ENCODE measurements around the gene NAA20. TPM values are rescaled to one million over a fixed set of nuclear protein-coding genes. Genes with fewer than 3 reads are reported as not detected.

Gene NAA20
- total RNA-seq, 2 donors from 2014 or later: 33.9 to 48.5 TPM

DNA sequence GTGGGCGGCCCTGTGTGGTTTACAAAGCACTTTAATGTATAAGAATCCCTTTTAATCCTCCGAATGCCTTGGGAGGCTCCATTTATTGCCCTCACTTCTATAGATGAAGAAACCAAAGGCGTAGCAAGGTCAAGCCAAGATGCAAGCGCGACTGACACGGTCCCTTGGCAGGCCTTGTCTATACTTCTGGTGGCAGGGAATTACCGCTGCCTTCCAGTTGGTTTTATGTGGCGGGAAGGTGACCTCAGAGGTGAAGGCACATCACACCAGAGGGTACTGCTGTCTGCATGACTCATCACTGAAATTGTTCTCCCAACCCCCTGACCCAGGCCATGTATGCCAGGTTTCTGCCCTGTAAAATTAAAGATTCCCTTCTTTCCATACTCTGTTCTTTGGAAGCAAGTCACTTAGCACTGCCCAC is 36.1 kb upstream of the NAA20 start:
- no peak for DNase-seq (ENCODE audit: low spot score)
- intact Hi-C loops (cut with DNase I): no loop called here
- H3K4me1 ChIP-seq (replicated peaks): no peaks in the 10 kb centered on the region
- H3K9me3 ChIP-seq: no peaks in the 10 kb centered on the region
- no peaks in the 10 kb centered on the region for H3K27me3 ChIP-seq (replicated peaks; ENCODE audit: insufficient read depth)
- TF ChIP-seq, protein P1, sequence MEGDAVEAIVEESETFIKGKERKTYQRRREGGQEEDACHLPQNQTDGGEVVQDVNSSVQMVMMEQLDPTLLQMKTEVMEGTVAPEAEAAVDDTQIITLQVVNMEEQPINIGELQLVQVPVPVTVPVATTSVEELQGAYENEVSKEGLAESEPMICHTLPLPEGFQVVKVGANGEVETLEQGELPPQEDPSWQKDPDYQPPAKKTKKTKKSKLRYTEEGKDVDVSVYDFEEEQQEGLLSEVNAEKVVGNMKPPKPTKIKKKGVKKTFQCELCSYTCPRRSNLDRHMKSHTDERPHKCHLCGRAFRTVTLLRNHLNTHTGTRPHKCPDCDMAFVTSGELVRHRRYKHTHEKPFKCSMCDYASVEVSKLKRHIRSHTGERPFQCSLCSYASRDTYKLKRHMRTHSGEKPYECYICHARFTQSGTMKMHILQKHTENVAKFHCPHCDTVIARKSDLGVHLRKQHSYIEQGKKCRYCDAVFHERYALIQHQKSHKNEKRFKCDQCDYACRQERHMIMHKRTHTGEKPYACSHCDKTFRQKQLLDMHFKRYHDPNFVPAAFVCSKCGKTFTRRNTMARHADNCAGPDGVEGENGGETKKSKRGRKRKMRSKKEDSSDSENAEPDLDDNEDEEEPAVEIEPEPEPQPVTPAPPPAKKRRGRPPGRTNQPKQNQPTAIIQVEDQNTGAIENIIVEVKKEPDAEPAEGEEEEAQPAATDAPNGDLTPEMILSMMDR (IDR thresholded peaks at IDR 0.05): no peak
- TF ChIP-seq POLR2AphosphoS5 (IDR thresholded peaks at IDR 0.05): no peak
- TF ChIP-seq POLR2A (IDR thresholded peaks at IDR 0.05): no peak
- no peak overlapping the region for H3K27ac ChIP-seq
- H3K4me3 ChIP-seq: no peak overlapping the region
- WGBS: 67% methylated on average over 8 of the region's 8 CpGs
- no peaks in the 10 kb centered on the region for H3K36me3 ChIP-seq

DNA sequence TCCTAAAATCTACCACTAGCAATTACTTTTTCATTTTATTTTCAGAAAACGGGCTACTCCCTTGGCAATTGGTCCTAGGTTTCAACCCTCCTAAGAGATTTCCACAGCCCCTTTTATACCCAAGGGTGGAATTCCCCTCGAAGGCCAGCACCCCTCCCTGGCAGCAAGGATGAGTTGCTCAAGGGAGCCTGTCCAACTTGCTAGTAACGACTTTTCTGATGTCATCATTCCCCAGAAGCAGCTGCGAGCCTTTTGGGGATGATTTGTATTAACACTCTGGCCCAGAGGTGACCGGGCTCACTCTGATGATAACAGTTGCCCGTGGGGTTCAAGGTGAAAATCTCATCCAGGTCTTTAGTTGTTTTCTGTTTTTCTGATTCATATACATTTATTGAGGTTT is 30.7 kb upstream of the NAA20 start:
- Histone ChIP-seq H3K4me3 (no peak overlapping the region), H3K36me3 (no peaks in the 10 kb centered on the region), H3K27me3 (replicated peaks; ENCODE audit: insufficient read depth) (no peaks in the 10 kb centered on the region), H3K9me3 (no peaks in the 10 kb centered on the region), H3K4me1 (replicated peaks) (no peaks in the 10 kb centered on the region), H3K27ac (no peak overlapping the region)
- WGBS: 36% methylated on average over 6 of the region's 6 CpGs
- no peak for DNase-seq (ENCODE audit: low spot score)
- intact Hi-C loops (cut with DNase I): no loop called here
- TF ChIP-seq POLR2AphosphoS5 (IDR thresholded peaks at IDR 0.05) (no peak), POLR2A (IDR thresholded peaks at IDR 0.05) (no peak)
- TF ChIP-seq, protein P1 (IDR thresholded peaks at IDR 0.05): no peak

DNA sequence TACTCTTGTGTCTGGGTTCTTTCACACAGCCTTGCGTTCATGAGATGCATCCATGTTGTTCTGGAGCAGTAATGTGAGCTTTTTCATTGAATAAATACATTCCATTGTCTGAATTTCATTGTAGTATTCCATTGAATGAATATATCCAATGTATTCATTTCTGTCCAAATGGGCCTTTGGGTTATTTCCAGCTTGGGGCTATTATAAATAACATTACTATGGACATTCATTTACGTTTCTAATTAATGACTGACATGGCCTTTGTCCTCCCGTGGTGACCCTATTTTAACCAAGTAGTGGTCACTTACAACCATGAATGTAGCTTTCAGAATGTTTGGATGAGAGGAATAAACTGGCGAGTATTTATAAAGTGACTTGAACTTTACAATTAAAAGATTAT is 30.1 kb upstream of the NAA20 start:
- H3K9me3 ChIP-seq: no peaks in the 10 kb centered on the region
- H3K4me1 ChIP-seq (replicated peaks): no peaks in the 10 kb centered on the region
- WGBS: 80% methylated on average over 4 of the region's 4 CpGs
- H3K27ac ChIP-seq: no peak overlapping the region
- DNase-seq (ENCODE audit: low spot score): no peak
- H3K4me3 ChIP-seq: no peak overlapping the region
- no peaks in the 10 kb centered on the region for H3K27me3 ChIP-seq (replicated peaks; ENCODE audit: insufficient read depth)
- TF ChIP-seq, protein P1 (IDR thresholded peaks at IDR 0.05): no peak
- no peak for TF ChIP-seq POLR2AphosphoS5 (IDR thresholded peaks at IDR 0.05)
- no peak for TF ChIP-seq POLR2A (IDR thresholded peaks at IDR 0.05)
- no peaks in the 10 kb centered on the region for H3K36me3 ChIP-seq
- intact Hi-C loops (cut with DNase I): no loop called here

DNA sequence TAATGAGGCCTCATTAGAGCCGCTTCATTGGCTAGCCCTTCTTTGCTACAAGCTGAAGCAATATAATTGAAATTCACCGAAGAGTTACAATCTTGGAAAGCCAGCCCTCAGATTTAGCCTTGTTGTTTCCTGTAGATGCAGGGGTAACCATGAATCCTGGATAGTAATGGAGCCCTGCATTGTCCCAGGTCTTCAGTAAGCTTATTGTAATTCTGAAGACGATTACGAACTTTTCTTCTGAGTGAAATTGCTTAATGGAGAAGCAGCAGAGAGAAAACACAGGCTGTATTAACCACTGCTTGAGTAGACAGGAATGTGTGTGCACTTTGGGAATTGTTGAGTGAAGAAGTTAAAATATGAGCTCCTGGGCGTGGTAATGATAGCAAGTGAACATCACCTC is 26.3 kb upstream of the NAA20 start:
- no peaks in the 10 kb centered on the region for H3K9me3 ChIP-seq
- H3K4me3 ChIP-seq: no peak overlapping the region
- H3K27ac ChIP-seq: no peak overlapping the region
- H3K4me1 ChIP-seq (replicated peaks): peaks cover 4% of the 10 kb centered on the region
- no peaks in the 10 kb centered on the region for H3K27me3 ChIP-seq (replicated peaks; ENCODE audit: insufficient read depth)
- intact Hi-C loops (cut with DNase I): loop anchor here (5.0 kb wide), 3 partner anchors 49 to 209 kb away; no protein-coding TSS in a partner anchor
- DNase-seq (ENCODE audit: low spot score): no peak
- H3K36me3 ChIP-seq: no peaks in the 10 kb centered on the region
- 85% methylated on average over 5 of the region's 5 CpGs for WGBS
- TF ChIP-seq POLR2AphosphoS5 (IDR thresholded peaks at IDR 0.05) (no peak), POLR2A (IDR thresholded peaks at IDR 0.05) (no peak)
- TF ChIP-seq, protein P1 (IDR thresholded peaks at IDR 0.05): no peak

DNA sequence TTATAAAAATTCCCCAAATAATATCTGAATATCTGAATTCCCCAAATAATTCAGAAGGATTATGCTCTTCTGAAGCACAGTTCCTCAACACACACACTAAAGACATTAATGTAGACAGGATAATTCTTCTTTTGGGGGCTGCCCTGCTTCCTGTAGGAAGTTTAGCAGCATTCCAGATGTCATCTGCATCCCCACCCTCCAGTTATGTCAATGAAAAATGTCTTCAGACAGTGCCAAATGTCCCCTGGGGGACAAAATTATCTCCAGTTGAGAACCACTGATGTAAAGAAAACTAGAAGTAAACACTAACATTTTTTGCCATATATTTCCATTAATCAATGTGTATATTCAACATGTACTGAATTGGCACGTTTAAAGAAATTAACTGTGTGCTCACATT is 25.9 kb upstream of the NAA20 start:
- Histone ChIP-seq H3K27ac (no peak overlapping the region), H3K36me3 (no peaks in the 10 kb centered on the region), H3K4me1 (replicated peaks) (peaks cover 4% of the 10 kb centered on the region), H3K27me3 (replicated peaks; ENCODE audit: insufficient read depth) (no peaks in the 10 kb centered on the region), H3K9me3 (no peaks in the 10 kb centered on the region), H3K4me3 (no peak overlapping the region)
- WGBS: 23% methylated on average over 1 of the region's 1 CpG
- DNase-seq (ENCODE audit: low spot score): no peak
- no peak for TF ChIP-seq POLR2AphosphoS5 (IDR thresholded peaks at IDR 0.05)
- TF ChIP-seq, protein P1 (IDR thresholded peaks at IDR 0.05): no peak
- no peak for TF ChIP-seq POLR2A (IDR thresholded peaks at IDR 0.05)
- intact Hi-C loops (cut with DNase I): loop anchor here (5.0 kb wide), 3 partner anchors 49 to 209 kb away; no protein-coding TSS in a partner anchor

All from prostate gland (tissue), 2 donors.